ENCODE data around the gene FN1. TPM values are rescaled to one million over a fixed set of nuclear protein-coding genes. Genes with fewer than 3 reads are reported as not detected.

The FN1 gene
- total and polyA plus RNA-seq, 2 of the 8 experiments (the other 6 are each of a cell fraction or from before 2014, with no cell fraction given), result 42.9 to 109 TPM

DNA sequence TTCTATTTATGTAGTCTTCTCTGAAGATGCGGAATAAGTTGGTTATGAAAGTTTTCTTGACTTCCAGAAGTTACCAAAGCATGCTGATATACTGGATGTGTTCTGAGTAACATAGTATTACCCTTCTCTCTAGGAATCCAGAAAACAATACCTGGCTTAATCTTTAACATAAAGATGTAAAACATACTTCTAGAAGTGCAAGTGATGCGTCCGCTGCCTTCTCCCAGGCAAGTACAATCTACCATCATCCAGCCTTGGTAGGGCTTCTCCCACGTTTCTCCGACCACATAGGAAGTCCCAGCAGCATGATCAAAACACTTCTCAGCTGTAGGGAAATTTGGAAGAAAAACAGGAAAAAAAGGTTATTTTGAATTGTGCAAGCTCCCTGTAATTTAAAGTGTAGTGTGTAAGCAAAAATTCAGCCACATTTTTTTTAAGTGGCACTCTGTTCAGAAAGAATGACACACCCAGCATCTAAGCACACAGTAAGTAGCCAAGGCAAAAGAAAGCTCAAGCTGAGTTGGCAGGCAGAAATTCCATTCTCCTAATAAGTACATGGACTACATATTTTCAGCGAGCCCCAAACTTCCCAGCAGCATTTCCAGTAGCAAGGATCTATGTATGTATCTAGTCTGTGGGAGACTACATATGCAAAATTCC, 5.2 kb downstream of the FN1 start:
- WGBS, 2 experiments (ENCODE audit: extremely low coverage in 1 of 2, insufficient coverage in 1 of 2, insufficient read length in 1 of 2, insufficient replicate concordance in 2 of 2, low coverage in 1 of 2, low lambda C conversion rate in 2 of 2, missing lambda C conversion rate in 1 of 2), result 90% methylated on average over 6 of the region's 6 CpGs; no CpG with 5 or more reads in 1 of the 2 experiments
- H4K91ac ChIP-seq (replicated peaks; ENCODE audit: insufficient read length, low read length), result no peak overlapping the region
- no peak for DNase-seq (ENCODE audit: low read depth in 1 of 2, low spot score in 2 of 2)
- no peaks in the 10 kb centered on the region; a peak in 1 of 7 replicates for H3K4me1 ChIP-seq (replicated peaks in 1 of 4; ENCODE audit: control insufficient read depth in 3 of 4, insufficient read depth in 4 of 4, low read length in 3 of 4)
- H3K56ac ChIP-seq (replicated peaks; ENCODE audit: insufficient read length, low read depth, low read length), result no peak overlapping the region
- CTCF ChIA-PET (ENCODE audit: partially characterized antibody), result interaction anchor here (0.7 kb wide), 1 partner anchor 9 kb away, joined by 3 read pairs; no protein-coding TSS in a partner anchor
- no peak overlapping the region for H3K4me2 ChIP-seq (ENCODE audit: insufficient read depth in 1 of 2, low read depth in 2 of 2, low read length in 2 of 2)
- H2BK5ac ChIP-seq (ENCODE audit: low read depth, low read length), result no peak overlapping the region
- H3K27me3 ChIP-seq (replicated peaks in 1 of 4; ENCODE audit: control insufficient read depth in 3 of 4, extremely low read depth in 1 of 4, insufficient read depth in 3 of 4, low read length in 3 of 4), result no peaks in the 10 kb centered on the region; a peak in 1 of 7 replicates
- H3K9ac ChIP-seq (replicated peaks in 1 of 4; ENCODE audit: extremely low read depth in 1 of 4, low read depth in 3 of 4, low read length in 3 of 4), result no peak overlapping the region
- H4K20me1 ChIP-seq (replicated peaks in 1 of 2; ENCODE audit: control insufficient read depth in 1 of 2, insufficient read depth in 2 of 2, low read length in 2 of 2), result no peaks in the 10 kb centered on the region
- H3K36me3 ChIP-seq (ENCODE audit: control insufficient read depth in 2 of 4, insufficient read depth in 4 of 4, low read length in 3 of 4), result peaks cover 0 to 26% (median 1%) of the 10 kb centered on the region in 4 experiments; a peak in 6 of 8 replicates
- peaks cover 6% of the 10 kb centered on the region; the same call in 1 of the 2 replicates for H3K23me2 ChIP-seq (ENCODE audit: low read depth, low read length)
- H4K8ac ChIP-seq (ENCODE audit: extremely low read depth, insufficient read depth, low read length), result no peak overlapping the region
- H3K9me3 ChIP-seq (ENCODE audit: insufficient read depth in 2 of 2, low read depth in 1 of 2, low read length in 1 of 2), result no peaks in the 10 kb centered on the region
- POLR2A ChIA-PET (ENCODE audit: partially characterized antibody), result no interaction called here
- H2BK120ac ChIP-seq (replicated peaks; ENCODE audit: low read depth, low read length), result no peak overlapping the region
- H2AFZ ChIP-seq (ENCODE audit: low read length), result no peak overlapping the region
- H3K79me2 ChIP-seq (ENCODE audit: control insufficient read depth in 1 of 2, insufficient read depth in 2 of 2, low read length in 2 of 2), result no peaks in the 10 kb centered on the region
- no peak overlapping the region for H2BK20ac ChIP-seq (ENCODE audit: low read length)
- no peak overlapping the region for H3K23ac ChIP-seq (ENCODE audit: insufficient read length)
- no peak overlapping the region for H2BK15ac ChIP-seq (ENCODE audit: low read length)
- no peak overlapping the region for H3K4ac ChIP-seq (replicated peaks; ENCODE audit: insufficient read length, low read depth, low read length)
- no peak overlapping the region for H3K14ac ChIP-seq (ENCODE audit: insufficient read length)
- H3K4me3 ChIP-seq (ENCODE audit: extremely low read depth in 1 of 4, insufficient read depth in 2 of 4, low read depth in 3 of 4, low read length in 4 of 4), result no peak overlapping the region
- no peaks in the 10 kb centered on the region for H3K79me1 ChIP-seq (ENCODE audit: low read depth, low read length)
- FAIRE-seq, result no peak
- H3K18ac ChIP-seq (ENCODE audit: extremely low read depth, low read length), result no peak overlapping the region
- no peak overlapping the region for H4K5ac ChIP-seq (ENCODE audit: insufficient read length, low read depth, low read length)
- no peak overlapping the region for H3K27ac ChIP-seq (ENCODE audit: low read depth, low read length)
- no peak overlapping the region for H2BK12ac ChIP-seq (ENCODE audit: low read depth, low read length)
- H2AK5ac ChIP-seq (ENCODE audit: low read depth, low read length), result no peak overlapping the region
- TF ChIP-seq TEAD4 (IDR thresholded peaks at IDR 0.05; ENCODE audit: low read depth, low read length) (no peak), CBX8 (IDR thresholded peaks at IDR 0.05; ENCODE audit: borderline replicate concordance, low read depth, low read length) (no peak), POLR2A (IDR thresholded peaks at IDR 0.05; ENCODE audit: control extremely low read depth in 1 of 2, low read depth in 2 of 2, low read length in 2 of 2) (no peak), TAF7 (optimal IDR thresholded peaks at IDR 0.05; ENCODE audit: borderline replicate concordance, low read depth, low read length) (no peak), SP4 (IDR thresholded peaks at IDR 0.05; ENCODE audit: low read length) (no peak), BACH1 (IDR thresholded peaks at IDR 0.05; ENCODE audit: low read length) (no peak), CHD1 (IDR thresholded peaks at IDR 0.05; ENCODE audit: low read depth, low read length) (no peak)
- TF ChIP-seq, protein P1, sequence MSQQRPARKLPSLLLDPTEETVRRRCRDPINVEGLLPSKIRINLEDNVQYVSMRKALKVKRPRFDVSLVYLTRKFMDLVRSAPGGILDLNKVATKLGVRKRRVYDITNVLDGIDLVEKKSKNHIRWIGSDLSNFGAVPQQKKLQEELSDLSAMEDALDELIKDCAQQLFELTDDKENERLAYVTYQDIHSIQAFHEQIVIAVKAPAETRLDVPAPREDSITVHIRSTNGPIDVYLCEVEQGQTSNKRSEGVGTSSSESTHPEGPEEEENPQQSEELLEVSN (IDR thresholded peaks at IDR 0.05), result no peak
- TF ChIP-seq, protein P2, sequence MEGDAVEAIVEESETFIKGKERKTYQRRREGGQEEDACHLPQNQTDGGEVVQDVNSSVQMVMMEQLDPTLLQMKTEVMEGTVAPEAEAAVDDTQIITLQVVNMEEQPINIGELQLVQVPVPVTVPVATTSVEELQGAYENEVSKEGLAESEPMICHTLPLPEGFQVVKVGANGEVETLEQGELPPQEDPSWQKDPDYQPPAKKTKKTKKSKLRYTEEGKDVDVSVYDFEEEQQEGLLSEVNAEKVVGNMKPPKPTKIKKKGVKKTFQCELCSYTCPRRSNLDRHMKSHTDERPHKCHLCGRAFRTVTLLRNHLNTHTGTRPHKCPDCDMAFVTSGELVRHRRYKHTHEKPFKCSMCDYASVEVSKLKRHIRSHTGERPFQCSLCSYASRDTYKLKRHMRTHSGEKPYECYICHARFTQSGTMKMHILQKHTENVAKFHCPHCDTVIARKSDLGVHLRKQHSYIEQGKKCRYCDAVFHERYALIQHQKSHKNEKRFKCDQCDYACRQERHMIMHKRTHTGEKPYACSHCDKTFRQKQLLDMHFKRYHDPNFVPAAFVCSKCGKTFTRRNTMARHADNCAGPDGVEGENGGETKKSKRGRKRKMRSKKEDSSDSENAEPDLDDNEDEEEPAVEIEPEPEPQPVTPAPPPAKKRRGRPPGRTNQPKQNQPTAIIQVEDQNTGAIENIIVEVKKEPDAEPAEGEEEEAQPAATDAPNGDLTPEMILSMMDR (IDR thresholded peaks at IDR 0.05; ENCODE audit: control extremely low read depth in 1 of 3, insufficient read depth in 1 of 3, low read depth in 1 of 3, low read length in 3 of 3), result no peak
